Fibroblast of lung (primary cell): ENCODE data around the gene ULBP1. TPM values are rescaled to one million over a fixed set of nuclear protein-coding genes. Genes with fewer than 3 reads are reported as not detected.
"Not testable (repeated sequence)": the region's sequence is repeated elsewhere in the genome, so short reads cannot be mapped to it uniquely, and the experiment has no call there.

Source experiments
- DNase-seq, 2 donors: peaks; one replicate each; pipeline versions ENCODE4 v3.0.0 to v3.0.0-alpha.2; 2010; ENCODE audit warnings: low read depth in 2 of 2
- H2AFZ ChIP-seq: 2 replicates; pipeline ENCODE4 v1.5.1; 2012; ENCODE audit warnings: low read length, control low read depth, inconsistent platforms
- H3K27ac ChIP-seq: 2 replicates; pipeline ENCODE4 v1.5.1; 2011; ENCODE audit warnings: low read length, control low read depth; ENCODE audit not compliant: insufficient read depth
- H3K27me3 ChIP-seq: 2 replicates; pipeline ENCODE4 v1.5.1; 2011; ENCODE audit warnings: mild to moderate bottlenecking, low read length; ENCODE audit not compliant: control insufficient read depth, insufficient read depth
- H3K36me3 ChIP-seq: 2 replicates; pipeline ENCODE4 v1.5.1; 2011; ENCODE audit warnings: low read length; ENCODE audit not compliant: control insufficient read depth, insufficient read depth
- H3K4me1 ChIP-seq: 2 replicates; pipeline ENCODE4 v1.5.1; 2011; ENCODE audit warnings: low read length; ENCODE audit not compliant: control insufficient read depth, insufficient read depth; ENCODE audit errors: extremely low read depth
- H3K4me2 ChIP-seq: 2 replicates; pipeline ENCODE4 v1.5.1; 2011; ENCODE audit warnings: low read length, control low read depth; ENCODE audit not compliant: insufficient read depth; ENCODE audit errors: extremely low read depth
- H3K4me3 ChIP-seq, 4 experiments: fragments of 200-600 bp in 1 of 4; sonication (generic) in 1 of 4; replicated peaks in 1 of 4; 2 replicates each; pipeline ENCODE4 v1.5.1; 2011 to 2016; ENCODE audit warnings: low read length in 4 of 4, low read depth in 3 of 4, mild to moderate bottlenecking in 3 of 4, control low read depth in 2 of 4, inconsistent platforms in 1 of 4, mixed read lengths in 1 of 4; ENCODE audit not compliant: insufficient read depth in 1 of 4; ENCODE audit errors: control extremely low read depth in 1 of 4
- H3K79me2 ChIP-seq: 2 replicates; pipeline ENCODE4 v1.5.1; 2012; ENCODE audit warnings: mild to moderate bottlenecking, low read length, inconsistent platforms; ENCODE audit not compliant: control insufficient read depth, insufficient read depth
- H3K9ac ChIP-seq: 2 replicates; pipeline ENCODE4 v1.5.1; 2011; ENCODE audit warnings: mild to moderate bottlenecking, low read length, control low read depth; ENCODE audit not compliant: insufficient read depth
- H3K9me3 ChIP-seq: 2 replicates; pipeline ENCODE4 v1.5.1; 2012; ENCODE audit warnings: low read depth, low read length; ENCODE audit not compliant: control insufficient read depth, insufficient read depth
- H4K20me1 ChIP-seq: 2 replicates; pipeline ENCODE4 v1.5.1; 2011; ENCODE audit warnings: low read length; ENCODE audit not compliant: control insufficient read depth, insufficient read depth; ENCODE audit errors: extremely low read depth
- EZH2 ChIP-seq: IDR thresholded peaks from 2 replicates; pipeline ENCODE4 v1.5.1; 2012; ENCODE audit warnings: low read length, control low read depth, mild to moderate bottlenecking; ENCODE audit errors: missing control alignments
- polyA plus RNA-seq, 2 donors: library from polyadenylated mRNA; depleted of rRNA in 1 of 2; stranded (reverse) in 1 of 2; unstranded in 1 of 2; fragments of >200 nt; gene quantifications; 2 replicates each; pipeline ENCODE4 v1.2.1, GENCODE V29; 2011 to 2012; ENCODE audit warnings: missing spikeins in 1 of 2
- total RNA-seq: library from RNA; depleted of rRNA; stranded (reverse); fragments of >200 nt; gene quantifications from 2 replicates; pipeline ENCODE4 v1.2.1, GENCODE V29; 2014
- TF ChIP-seq, protein P1 (sequence below), 2 donors: IDR thresholded peaks in 1 of 2; conservative IDR thresholded peaks in 1 of 2; 1 replicate in 1 of 2; 2 replicates in 1 of 2; pipeline ENCODE4 v1.5.1; 2011 to 2012; ENCODE audit warnings: low read length in 2 of 2, control low read depth in 1 of 2, inconsistent platforms in 1 of 2, low read depth in 1 of 2, mild to moderate bottlenecking in 1 of 2

ULBP1 gene
- total and polyA plus RNA-seq, 2 donors (not counting 1 experiment from before 2014, with no cell fraction given), result 0.83 to 1.1 TPM

DNA sequence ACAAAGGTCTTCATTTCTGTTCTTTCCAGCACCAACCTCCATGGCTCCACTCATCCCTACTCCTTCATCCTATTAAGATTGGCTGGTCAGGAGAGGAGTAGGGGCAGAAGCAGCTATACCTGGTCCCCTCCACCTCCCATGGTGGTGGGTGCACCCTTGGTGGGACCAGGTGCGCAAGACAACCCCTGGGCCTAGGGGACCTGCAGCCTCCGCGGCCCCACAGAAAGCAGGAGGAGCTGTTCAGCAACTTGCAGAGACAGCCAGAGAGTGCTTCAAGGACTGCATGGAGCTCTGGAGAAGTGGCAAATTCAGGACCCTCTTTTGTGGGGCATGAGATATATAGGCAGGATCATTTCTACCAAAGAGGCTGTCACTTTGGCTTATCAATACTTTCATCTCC lies 12.1 kb upstream of the ULBP1 start:
- TF ChIP-seq, protein P1, sequence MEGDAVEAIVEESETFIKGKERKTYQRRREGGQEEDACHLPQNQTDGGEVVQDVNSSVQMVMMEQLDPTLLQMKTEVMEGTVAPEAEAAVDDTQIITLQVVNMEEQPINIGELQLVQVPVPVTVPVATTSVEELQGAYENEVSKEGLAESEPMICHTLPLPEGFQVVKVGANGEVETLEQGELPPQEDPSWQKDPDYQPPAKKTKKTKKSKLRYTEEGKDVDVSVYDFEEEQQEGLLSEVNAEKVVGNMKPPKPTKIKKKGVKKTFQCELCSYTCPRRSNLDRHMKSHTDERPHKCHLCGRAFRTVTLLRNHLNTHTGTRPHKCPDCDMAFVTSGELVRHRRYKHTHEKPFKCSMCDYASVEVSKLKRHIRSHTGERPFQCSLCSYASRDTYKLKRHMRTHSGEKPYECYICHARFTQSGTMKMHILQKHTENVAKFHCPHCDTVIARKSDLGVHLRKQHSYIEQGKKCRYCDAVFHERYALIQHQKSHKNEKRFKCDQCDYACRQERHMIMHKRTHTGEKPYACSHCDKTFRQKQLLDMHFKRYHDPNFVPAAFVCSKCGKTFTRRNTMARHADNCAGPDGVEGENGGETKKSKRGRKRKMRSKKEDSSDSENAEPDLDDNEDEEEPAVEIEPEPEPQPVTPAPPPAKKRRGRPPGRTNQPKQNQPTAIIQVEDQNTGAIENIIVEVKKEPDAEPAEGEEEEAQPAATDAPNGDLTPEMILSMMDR (conservative IDR thresholded peaks at IDR 0.05 in 1 of 2, IDR thresholded peaks at IDR 0.05 in 1 of 2; ENCODE audit: low read depth in 1 of 2, low read length in 2 of 2), result no peak
- TF ChIP-seq EZH2, result no peak
- Histone ChIP-seq H2AFZ (no peak overlapping the region), H4K20me1 (no peaks in the 10 kb centered on the region), H3K4me1 (no peaks in the 10 kb centered on the region), H3K36me3 (no peaks in the 10 kb centered on the region), H3K4me2 (no peak overlapping the region), H3K9ac (no peak overlapping the region), H3K27ac (no peak overlapping the region), H3K4me3 (no peak overlapping the region), H3K79me2 (no peaks in the 10 kb centered on the region), H3K27me3 (peaks cover 41% of the 10 kb centered on the region), H3K9me3 (no peaks in the 10 kb centered on the region)
- no peak for DNase-seq

DNA sequence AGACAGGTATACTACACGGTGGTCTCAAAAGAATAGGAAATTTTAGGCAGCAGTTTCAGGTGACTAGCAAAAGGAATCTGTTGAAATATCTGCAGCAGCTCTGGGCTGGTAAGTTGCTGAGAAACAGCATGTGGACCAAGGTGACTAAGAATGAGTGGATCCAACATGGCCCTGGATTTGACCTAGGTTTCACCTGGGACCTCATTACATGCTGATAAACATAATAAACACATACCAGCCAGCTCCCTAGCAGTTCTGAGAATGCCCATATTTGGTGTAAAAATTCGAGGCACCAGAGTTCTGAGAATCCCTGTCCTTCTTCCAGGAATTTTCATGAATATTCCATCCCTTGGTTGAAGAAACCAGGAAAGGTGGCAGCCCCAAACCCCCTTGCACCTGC lies 10.4 kb upstream of the ULBP1 start:
- H3K27me3 ChIP-seq, result peaks cover 41% of the 10 kb centered on the region
- H3K4me3 ChIP-seq, DNase-seq: not testable (repeated sequence)

DNA sequence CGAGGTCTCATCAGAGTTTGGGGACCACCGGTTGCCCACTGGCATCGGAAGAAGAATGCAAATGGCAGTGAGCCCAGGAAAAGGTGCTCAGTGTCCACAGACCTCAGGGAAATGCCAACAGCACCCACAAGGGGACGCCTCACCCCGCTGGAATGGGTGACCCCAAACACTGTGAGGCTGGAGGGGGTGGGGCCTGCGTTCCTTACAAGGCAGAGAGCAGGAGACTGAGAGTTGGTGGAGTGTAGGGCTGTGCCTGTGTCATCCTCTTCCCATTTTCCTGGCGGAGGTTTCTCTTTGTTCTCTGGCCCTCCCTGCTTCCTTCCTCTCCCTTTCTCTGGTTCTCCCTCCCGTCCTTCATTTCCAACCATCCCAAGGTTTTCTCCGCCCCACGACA lies 9.8 kb upstream of the ULBP1 start:
- not testable (repeated sequence) for H3K4me3 ChIP-seq, H4K20me1 ChIP-seq, H3K9ac ChIP-seq, H3K9me3 ChIP-seq, H3K4me1 ChIP-seq, H3K79me2 ChIP-seq, H3K36me3 ChIP-seq, DNase-seq, H3K27ac ChIP-seq, H2AFZ ChIP-seq
- peak overlapping the region; percentile 25 for H3K4me2 ChIP-seq
- H3K27me3 ChIP-seq, result peaks cover 41% of the 10 kb centered on the region

More for the DNA sequence above, 10.4 kb upstream of the ULBP1 start:
- H4K20me1 ChIP-seq, H3K9ac ChIP-seq, H3K36me3 ChIP-seq, H3K4me2 ChIP-seq, H3K79me2 ChIP-seq, H3K27ac ChIP-seq, H3K4me1 ChIP-seq, H2AFZ ChIP-seq, H3K9me3 ChIP-seq: not testable (repeated sequence)

DNA sequence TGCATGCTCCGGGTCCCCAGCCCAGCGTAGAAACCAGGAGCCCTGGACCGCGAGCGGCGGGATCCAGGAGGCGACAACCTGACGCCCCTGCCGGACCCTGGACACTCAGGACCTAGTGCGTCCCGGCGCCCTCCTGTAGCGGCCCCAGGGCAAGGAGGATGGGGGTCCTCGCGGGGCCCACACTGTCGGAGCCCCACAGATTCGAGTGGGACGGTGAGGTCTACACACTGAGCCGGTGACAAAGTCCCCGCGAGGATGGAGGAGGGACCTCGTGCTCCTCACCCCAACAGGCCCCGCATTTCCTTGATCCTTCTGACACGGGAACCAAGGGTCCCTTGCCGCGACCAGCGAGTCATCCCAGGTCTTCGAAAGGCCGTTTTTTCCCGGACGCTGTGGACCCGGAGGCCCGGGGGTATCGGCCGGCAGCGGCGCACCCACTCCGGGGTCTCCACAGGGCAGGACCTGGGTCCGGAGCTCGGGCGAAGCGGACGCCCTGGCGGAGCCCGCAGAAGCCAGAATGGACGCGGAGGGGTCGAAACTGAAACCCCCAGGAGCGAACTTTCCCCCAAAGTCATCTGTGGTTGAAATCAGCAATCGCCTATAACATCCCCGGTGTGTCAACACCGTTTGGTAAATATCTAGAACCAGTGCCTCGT lies 9.3 kb upstream of the ULBP1 start:
- H3K36me3 ChIP-seq, H3K9ac ChIP-seq, H3K9me3 ChIP-seq, H3K4me1 ChIP-seq, H3K4me3 ChIP-seq, H3K79me2 ChIP-seq, DNase-seq, H2AFZ ChIP-seq, H4K20me1 ChIP-seq, H3K27ac ChIP-seq: not testable (repeated sequence)
- peaks cover 41% of the 10 kb centered on the region for H3K27me3 ChIP-seq
- peak overlapping the region; percentile 25 for H3K4me2 ChIP-seq
- TF ChIP-seq EZH2, result peak; percentile 39

DNA sequence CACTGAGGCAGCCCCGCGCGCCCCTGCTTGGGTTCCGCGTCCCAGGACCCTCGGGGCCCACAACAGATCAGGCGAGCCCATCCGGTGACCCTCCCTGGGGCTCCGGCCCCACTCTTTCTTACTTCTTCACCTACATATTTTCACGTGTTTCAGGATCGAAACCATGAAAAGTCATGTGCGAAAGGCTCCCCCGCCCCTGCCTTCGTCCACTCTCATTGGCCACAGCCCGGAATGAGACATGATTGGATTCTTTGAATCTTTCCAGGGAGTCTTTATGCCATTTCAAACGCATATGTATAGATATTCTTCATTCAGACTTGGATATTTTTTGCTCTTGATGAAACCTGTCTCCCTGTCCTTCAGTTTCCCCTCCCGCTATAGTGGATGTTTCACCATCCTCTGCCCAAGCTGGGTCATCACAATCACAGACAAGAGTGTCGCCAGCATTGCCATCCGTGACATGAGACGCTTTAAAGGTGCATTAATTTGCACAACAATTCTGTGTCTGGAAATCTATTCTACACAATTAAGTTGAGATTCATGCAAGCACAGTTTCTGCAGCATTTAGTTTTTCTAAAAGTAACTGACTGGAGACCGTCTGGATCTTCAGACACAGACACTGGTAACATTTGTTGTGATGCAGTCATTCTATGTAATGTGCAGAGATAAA lies 8.6 kb upstream of the ULBP1 start:
- H4K20me1 ChIP-seq, H3K4me1 ChIP-seq, H2AFZ ChIP-seq, H3K4me2 ChIP-seq, H3K9ac ChIP-seq, H3K36me3 ChIP-seq, H3K27ac ChIP-seq, H3K79me2 ChIP-seq, H3K9me3 ChIP-seq, DNase-seq, H3K4me3 ChIP-seq: not testable (repeated sequence)
- peaks cover 41% of the 10 kb centered on the region for H3K27me3 ChIP-seq
